Epithelial cell of proximal tubule (primary cell): Measurements from ENCODE around the gene SMIM14. TPM values are rescaled to one million over a fixed set of nuclear protein-coding genes. Genes with fewer than 3 reads are reported as not detected.

Source experiments
- DNase-seq: peaks from one replicate; pipeline ENCODE4 v3.0.0-alpha.2; 2011; ENCODE audit warnings: low read depth
- H3K4me3 ChIP-seq: 2 replicates; pipeline ENCODE4 v1.5.1; 2011; ENCODE audit warnings: low read depth, mild to moderate bottlenecking, low read length
- CTCF ChIP-seq: conservative IDR thresholded peaks from 2 replicates; pipeline ENCODE4 v1.5.1; 2012; ENCODE audit warnings: low read depth, mild to moderate bottlenecking, low read length
- total RNA-seq: library from RNA; depleted of rRNA; stranded (reverse); fragments of >200 nt; gene quantifications from 2 replicates; pipeline ENCODE4 v1.2.3, GENCODE V29; 2015

Gene SMIM14
- total RNA-seq, 1 donor from 2014 or later: 13.1 TPM

DNA sequence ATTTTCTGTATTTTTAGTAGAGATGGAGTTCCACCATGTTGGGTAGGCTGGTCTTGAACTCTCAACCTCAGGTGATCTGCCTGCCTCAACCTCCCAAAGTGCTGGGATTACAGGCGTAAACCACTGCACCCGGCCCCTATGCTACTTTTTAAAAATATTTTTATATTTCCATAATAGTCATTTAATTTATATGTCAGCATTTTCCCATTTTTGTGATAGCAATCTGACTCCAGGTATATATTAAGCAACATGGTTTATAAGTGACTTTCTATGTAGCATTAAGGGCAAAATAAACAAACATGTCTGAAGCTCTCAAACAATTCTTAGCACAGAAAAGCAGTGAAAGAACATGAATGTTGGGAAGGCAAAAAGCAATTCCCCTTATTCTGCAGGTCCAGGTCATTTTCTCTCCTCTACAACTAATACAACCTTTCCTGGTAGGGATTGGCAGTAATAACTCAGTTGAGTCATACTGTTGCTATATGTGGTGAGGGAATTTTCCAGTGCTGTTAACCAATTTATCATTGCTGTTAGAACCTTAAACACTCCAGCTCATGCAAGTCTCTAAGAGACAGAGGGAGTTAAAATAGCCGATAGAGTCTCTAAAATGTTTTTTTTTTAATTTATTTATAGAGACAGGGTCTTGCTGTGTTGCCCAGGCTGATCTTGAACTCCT is 24.0 kb downstream of the SMIM14 start:
- no peak for TF ChIP-seq CTCF
- DNase-seq: no peak
- no peak overlapping the region for H3K4me3 ChIP-seq

DNA sequence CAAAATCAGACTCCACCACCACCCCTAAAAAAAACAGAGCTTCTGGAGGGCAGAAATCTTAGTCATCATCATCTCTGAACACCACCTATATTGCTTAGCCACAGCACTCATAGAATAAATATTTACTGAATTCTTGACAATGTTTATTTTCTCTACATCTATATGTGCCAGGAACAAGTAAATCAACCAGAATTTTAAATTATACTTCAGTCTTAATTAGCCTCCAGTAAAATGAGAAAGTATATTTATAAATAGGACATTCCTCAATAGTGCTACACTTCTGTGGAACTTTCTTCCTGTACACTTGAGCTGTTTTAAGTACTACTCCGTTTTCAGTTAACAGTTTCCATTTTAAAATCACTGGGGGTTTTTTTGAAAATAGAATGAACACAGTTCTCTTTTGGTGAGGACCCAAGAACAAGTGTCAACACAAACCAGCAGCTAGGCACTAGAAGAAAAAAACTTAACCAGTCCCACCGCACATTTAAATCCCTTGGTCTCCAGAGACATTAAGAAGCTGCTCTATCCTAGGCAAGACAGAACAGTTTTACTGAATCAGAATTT is 25.5 kb downstream of the SMIM14 start:
- no peak overlapping the region for H3K4me3 ChIP-seq
- DNase-seq: no peak
- no peak for TF ChIP-seq CTCF

GRCh38 chr4:39609454-39609931 is 29.2 kb downstream of the SMIM14 start:
- no peak for DNase-seq

DNA sequence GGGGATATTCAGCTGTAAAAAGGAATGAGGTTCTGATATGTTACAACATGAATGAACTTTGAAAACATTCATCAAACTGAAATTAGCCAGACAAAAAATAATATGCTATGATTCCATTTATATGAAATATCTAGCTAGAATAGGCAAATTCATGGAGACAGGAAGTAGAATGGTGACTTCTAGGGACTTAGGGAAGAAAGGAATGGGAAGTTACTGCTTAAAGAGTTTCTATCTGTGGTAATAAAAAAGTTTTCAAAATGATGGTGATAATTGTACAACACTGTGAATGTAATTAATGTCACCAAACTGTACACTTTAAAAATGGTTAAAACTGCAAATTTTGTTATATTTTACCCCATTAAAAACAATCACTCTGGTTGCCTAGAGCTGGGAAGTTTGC is 30.2 kb downstream of the SMIM14 start:
- no peak for DNase-seq
- TF ChIP-seq CTCF: no peak
- H3K4me3 ChIP-seq: no peak overlapping the region

More at GRCh38 chr4:39609454-39609931, 29.2 kb downstream of the SMIM14 start:
- H3K4me3 ChIP-seq: no peak overlapping the region
- TF ChIP-seq CTCF: no peak

GRCh38 chr4:39606747-39607146 is 31.9 kb downstream of the SMIM14 start:
- no peak for DNase-seq
- no peak for TF ChIP-seq CTCF
- H3K4me3 ChIP-seq: no peak overlapping the region

DNA sequence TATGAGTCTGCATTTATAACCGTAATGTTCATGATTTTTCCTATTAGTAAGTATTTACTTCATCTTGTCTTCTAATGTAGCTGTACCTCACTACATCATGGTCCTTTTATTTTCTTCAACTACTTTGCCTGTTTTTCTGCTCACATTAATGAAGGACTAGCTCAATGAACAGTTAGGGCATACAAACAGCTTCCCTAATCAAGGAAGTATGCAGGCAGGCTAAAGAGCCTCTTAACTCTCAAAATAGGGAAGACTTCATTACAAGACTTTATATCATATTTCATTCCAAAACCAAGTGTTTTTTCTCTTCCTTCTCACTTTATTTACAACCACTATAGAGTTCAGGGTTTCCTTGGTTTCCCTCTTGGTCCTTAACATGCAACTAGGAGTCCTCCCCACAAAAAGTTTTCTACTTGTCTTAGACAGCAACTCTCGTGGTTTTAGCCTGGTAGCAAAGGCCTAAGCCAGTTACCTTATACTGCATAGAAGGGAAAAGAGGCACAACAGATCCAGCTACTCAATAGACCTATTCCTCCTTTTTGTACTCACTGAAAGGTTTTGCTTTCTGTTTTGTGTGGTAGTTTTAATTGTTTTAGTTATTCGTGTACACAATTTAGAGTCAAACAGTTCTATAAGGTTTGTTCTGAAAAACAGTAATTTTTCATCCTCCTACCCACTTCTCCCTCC is 40.8 kb downstream of the SMIM14 start:
- DNase-seq: no peak
- no peak overlapping the region for H3K4me3 ChIP-seq
- no peak for TF ChIP-seq CTCF

DNA sequence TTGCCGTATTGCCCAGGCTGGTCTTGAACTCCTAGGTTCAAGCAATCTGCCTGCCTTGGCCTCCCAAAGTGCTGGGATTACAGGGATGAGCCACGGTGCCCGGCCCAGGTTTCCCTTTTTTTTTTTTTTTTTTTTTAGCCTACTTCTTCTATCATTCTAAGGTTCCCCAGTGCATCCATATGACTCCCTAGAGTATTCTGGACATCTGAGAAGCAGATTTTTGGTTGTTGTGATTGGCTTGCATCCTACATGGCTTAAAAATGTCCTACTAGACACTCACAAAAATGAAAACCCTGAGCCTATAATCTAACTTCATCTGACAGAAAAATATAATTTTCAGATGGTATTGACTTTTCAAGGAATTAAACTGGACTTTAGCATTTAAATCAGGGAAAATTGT is 41.7 kb downstream of the SMIM14 start:
- no peak for DNase-seq
- no peak for TF ChIP-seq CTCF
- H3K4me3 ChIP-seq: no peak overlapping the region
